Stimulated activated CD4-positive, alpha-beta T cell treated with anti-CD3 and anti-CD28 coated beads, TNF-alpha, amount 100 ng/mL, for 4 hours (primary cell): ENCODE measurements around the gene DMRTC2.
A peak's percentile ranks its signal among the peaks of the same experiment; 100 is the strongest.

Experiments
- DNase-seq, 3 experiments: peaks; one replicate each; pipeline ENCODE4 v3.0.0-alpha.2; 2020; ENCODE audit warnings: low read depth in 3 of 3

Gene DMRTC2

DNA sequence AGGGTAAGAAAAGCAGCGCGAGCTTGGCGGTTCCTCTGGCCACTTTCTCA, at the start of gene DMRTC2:
Gene DMRTC2 (plus strand): TSS at position 42 of the 50 bp plus-strand sequence. CDS start 2,387 bp downstream, outside the sequence.
- DNase-seq = no peak

GRCh38 chr19:41796362-41796761, 48.5 kb upstream of the DMRTC2 start, which contains the start of gene CEACAM3:
CEACAM3 (plus strand) TSS chr19:41796587; CDS start chr19:41796678, 91 bp downstream.
- no peak for DNase-seq

DNA sequence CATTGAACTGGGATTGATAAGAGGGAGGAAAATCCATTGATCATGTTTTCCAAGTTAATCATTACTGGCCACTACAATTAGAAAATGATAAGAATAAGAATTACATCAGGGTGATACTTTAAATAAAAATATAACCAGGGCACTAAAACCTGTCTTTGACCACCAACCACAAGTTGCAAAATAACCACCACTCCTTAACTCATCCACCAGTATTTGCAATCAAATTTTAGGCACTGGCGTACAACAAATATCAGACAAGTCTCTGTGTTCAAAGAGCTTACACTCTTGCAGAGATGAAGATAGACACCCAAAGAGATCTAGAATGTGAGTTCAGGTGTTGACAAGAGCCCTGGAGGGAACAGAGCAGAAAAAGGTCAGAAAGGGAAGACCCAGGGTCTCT, 47.9 kb upstream of the DMRTC2 start:
- no peak for DNase-seq

- no peak for DNase-seq
Observed at GRCh38 chr19:41799444-41800000, 45.3 kb upstream of the DMRTC2 start.

DNA sequence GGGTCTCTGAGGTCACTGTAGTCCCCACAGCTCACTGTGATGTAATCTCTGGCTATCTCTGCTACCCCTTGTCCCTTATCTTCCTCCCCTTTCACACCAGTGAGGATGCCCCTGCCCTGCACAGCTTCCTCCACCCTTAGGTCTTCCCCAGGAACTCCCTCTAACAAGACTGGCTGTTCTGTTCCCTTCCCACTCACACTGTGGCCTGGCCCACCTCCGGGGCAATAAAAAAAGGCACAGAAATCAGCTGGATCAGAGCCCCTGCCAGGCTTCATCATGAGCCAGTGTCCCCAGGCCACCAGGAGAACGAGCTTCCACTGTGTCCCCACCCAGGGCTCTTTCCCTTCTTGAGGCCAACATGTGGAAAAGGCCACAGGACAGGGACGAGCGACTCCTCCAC, 43.8 kb upstream of the DMRTC2 start:
- no peak for DNase-seq

DNA sequence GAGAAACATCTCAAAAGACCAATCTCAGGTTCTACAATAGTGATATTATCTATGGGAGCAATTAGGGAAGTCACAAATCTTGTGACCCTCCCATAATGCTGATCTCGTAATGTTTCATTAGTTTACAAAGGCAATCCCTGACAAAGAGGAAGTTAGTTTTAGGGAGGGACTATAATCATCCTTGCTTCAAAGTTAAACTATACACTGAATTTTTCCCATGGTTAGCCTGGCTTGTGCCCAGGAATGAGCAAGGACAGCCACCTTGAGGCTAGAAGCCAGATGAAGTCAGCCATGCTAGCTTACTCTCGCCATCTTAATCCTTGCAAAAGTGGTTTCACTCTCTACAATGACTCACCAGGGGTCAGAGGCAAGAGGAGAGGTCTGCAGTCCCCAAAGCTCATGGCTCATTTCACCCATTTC, 43.0 kb upstream of the DMRTC2 start:
- DNase-seq = no peak

GRCh38 chr19:41802770-41803169, 42.1 kb upstream of the DMRTC2 start:
- no peak for DNase-seq

DNA sequence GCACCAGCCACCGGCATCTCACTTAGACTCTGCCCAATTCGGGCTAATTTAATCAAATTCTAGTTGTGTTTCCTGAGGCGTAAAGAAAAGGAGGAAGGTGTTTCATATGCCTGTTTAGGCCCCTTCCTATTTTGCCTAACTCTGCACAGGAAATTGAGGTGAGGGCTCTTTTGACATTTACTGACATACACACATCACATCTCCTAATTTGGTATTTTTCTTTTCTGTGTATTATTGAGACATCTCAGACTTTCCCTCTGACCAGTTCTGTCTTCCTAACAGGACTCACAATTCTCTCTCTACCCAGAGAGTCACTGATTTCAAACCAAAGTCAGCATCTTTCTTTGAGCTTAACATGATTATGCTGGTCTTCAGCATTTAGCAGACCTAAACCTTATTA, 40.5 kb upstream of the DMRTC2 start:
- DNase-seq = no peak

DNA sequence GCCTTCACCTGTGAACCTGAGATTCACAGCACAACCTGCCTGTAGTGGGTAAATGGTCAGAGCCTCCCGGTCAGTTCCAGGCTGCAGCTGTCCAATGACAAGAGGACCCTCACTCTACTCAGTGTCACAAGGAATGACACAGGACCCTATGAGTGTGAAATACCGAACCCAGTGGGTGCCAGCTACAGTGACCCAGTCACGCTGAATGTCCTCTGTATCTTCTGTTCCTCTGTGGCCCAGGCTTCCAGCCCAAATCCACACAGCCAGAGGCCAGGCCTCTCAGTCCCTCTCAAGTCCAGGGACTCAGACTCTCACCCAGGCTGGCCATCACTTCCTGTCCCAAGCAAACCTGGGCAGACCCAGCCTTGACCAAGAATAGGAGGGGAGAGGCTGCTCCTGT, 37.7 kb upstream of the DMRTC2 start:
- no peak for DNase-seq

- DNase-seq = no peak
Observed at GRCh38 chr19:41808663-41809566, 35.9 kb upstream of the DMRTC2 start.

DNA sequence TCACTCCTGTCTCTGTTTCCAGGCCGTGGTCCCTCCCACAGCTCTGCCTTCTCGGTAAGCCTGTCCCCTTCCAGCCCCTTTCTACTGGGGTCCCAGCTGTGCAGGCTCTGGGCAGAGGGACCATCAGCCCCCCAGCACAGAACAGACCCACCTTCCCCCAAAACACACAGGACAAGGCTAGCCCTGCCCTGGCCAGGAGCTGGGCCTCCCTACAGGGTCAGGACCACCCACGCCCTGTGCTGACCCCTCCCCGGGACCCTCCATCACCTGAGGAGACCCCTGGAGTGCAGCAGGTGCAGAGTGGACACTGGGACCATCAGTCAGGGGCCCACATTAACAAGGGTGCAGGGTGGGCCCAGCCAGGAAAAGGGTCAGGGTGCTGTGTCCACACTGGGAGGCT, 34.5 kb upstream of the DMRTC2 start:
- no peak for DNase-seq

- DNase-seq = no peak
Observed at GRCh38 chr19:41811036-41811435, 33.8 kb upstream of the DMRTC2 start.

GRCh38 chr19:41811981-41812380, 32.9 kb upstream of the DMRTC2 start:
- no peak for DNase-seq

DNA sequence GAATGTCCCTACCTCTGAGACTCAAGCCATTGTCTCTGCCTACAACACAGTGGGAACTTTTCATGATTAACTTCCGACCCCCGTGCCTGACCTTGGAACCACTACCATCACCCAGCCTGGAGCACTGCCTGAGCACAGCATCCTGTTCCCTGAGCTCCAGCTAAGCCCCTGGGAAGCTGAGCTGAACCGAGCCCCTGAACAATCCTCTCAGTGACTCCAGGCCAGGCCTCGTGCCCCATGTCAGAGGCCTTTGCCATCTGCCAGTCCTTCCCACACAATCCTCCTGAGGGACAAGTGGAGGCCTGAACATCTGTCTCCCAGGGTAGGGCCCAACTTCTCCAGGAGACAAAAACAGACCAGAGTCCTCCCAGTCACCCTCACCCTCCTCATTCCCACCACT, 30.9 kb upstream of the DMRTC2 start:
- DNase-seq = no peak

DNA sequence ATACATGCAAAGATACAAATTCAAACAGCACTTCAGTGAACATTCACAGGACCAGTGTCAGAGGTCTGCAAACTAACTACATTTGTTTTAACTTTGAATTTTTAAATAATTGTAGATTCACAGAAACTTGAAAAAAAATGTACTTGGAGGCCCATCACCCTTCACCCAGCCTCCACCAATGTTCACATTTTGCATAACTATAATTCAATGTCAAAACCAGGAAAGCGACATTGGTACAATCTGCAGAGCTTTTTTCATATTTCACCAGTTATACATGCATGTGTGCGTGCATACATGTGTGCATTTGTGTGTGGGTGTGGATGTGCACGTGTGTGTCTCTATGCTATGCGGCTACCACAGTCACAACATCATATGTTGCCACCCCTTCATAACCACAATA, 29.5 kb upstream of the DMRTC2 start:
- DNase-seq = no peak

DNA sequence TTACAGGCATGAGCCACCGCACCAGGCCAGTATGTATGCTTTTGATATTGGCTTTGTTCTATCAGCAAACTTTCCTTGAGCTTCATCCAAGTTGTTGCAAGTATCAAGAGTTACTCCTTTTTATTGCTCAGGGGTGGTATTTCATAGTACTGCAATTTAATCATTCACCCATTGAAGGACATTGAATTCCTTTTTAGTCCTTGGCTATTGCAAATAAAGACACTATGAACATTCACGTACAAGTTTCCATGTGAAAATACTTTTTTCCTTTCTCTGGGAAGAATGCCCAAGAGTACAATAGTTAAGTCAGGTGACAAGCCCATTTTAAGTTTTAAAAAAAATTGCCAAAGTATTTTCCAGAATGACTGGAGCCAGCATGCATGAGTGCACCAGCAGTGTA, 28.1 kb upstream of the DMRTC2 start:
- DNase-seq = no peak

GRCh38 chr19:41821003-41821735, 23.7 kb upstream of the DMRTC2 start:
- DNase-seq = peak in 2 of 3 experiments; percentile 2 to 15

GRCh38 chr19:41837981-41838708, 6.7 kb upstream of the DMRTC2 start:
- no peak for DNase-seq

GRCh38 chr19:41839211-41839610, 5.6 kb upstream of the DMRTC2 start:
- no peak for DNase-seq

- DNase-seq = no peak
Observed at GRCh38 chr19:41843371-41843770, 1.5 kb upstream of the DMRTC2 start.

GRCh38 chr19:41844601-41845000, 241 bp upstream of the DMRTC2 start, which contains the start of gene LYPD4:
LYPD4 (minus strand) TSS chr19:41844683; CDS start chr19:41839285, 5,398 bp downstream.
- no peak for DNase-seq

GRCh38 chr19:41845051-41845590, 279 bp downstream of the DMRTC2 start:
- DNase-seq = no peak
